GM12878 (cell line): ENCODE data around the gene ING1. TPM values are rescaled to one million over a fixed set of nuclear protein-coding genes. Genes with fewer than 3 reads are reported as not detected.

Experiments
- ASH2L ChIP-seq: fragments of 300-600, 200-600 bp; sonication (generic); IDR thresholded peaks from 2 replicates; pipeline ENCODE4 v1.6.1; 2017; ENCODE audit warnings: low read depth, mild to moderate bottlenecking, borderline replicate concordance
- BCL11A ChIP-seq: IDR thresholded peaks from 2 replicates; pipeline ENCODE4 v1.6.1; 2011; ENCODE audit warnings: low read depth, low read length
- CEBPZ ChIP-seq: fragments of 150-350 bp; IDR thresholded peaks from 2 replicates; pipeline ENCODE4 v1.6.1; 2016; ENCODE audit warnings: low read depth, low read length
- CHD1 ChIP-seq: IDR thresholded peaks from 2 replicates; pipeline ENCODE4 v1.6.1; 2012; ENCODE audit warnings: low read depth, low read length, improper control_type of control experiment
- CHD2 ChIP-seq: IDR thresholded peaks from 2 replicates; pipeline ENCODE4 v1.6.1; 2011; ENCODE audit warnings: low read depth, low read length, improper control_type of control experiment, borderline replicate concordance
- CREM ChIP-seq: IDR thresholded peaks from 2 replicates; pipeline ENCODE4 v1.6.1; 2014; ENCODE audit warnings: antibody characterized with exemption, low read depth
- HDAC2 ChIP-seq: fragments of 200-600 bp; sonication (generic); IDR thresholded peaks from 2 replicates; pipeline ENCODE4 v1.6.1; 2017
- IRF4 ChIP-seq: IDR thresholded peaks from 2 replicates; pipeline ENCODE4 v1.6.1; 2011; ENCODE audit warnings: low read depth, low read length
- KDM1A ChIP-seq: fragments of 200-600 bp; sonication (generic); IDR thresholded peaks from 2 replicates; pipeline ENCODE4 v1.6.1; 2016; ENCODE audit warnings: borderline replicate concordance
- KLF5 ChIP-seq: fragments of 450-650 bp; IDR thresholded peaks from 2 replicates; pipeline ENCODE4 v1.6.1; 2014; ENCODE audit warnings: mild to moderate bottlenecking; ENCODE audit not compliant: partially characterized antibody
- MEF2A ChIP-seq: IDR thresholded peaks from 2 replicates; pipeline ENCODE4 v1.6.1; 2011; ENCODE audit warnings: low read depth, mild to moderate bottlenecking, low read length, moderate library complexity; ENCODE audit not compliant: insufficient read depth
- MTA2 ChIP-seq: fragments of 450-650 bp; IDR thresholded peaks from 2 replicates; pipeline ENCODE4 v1.6.1; 2016; ENCODE audit warnings: low read depth, mild to moderate bottlenecking, moderate library complexity
- MYB ChIP-seq: fragments of 150-350 bp; IDR thresholded peaks from 2 replicates; pipeline ENCODE4 v1.6.1; 2014; ENCODE audit warnings: mild to moderate bottlenecking, low read depth, low read length, borderline replicate concordance
- SRF ChIP-seq, 2 experiments: IDR thresholded peaks; 2 replicates each; pipeline ENCODE4 v1.6.1; 2011; ENCODE audit warnings: low read depth in 2 of 2, low read length in 2 of 2, mild to moderate bottlenecking in 1 of 2, moderate library complexity in 1 of 2
- TCF3 ChIP-seq: IDR thresholded peaks from 2 replicates; pipeline ENCODE4 v1.6.1; 2012; ENCODE audit warnings: low read depth, mild to moderate bottlenecking, low read length, borderline replicate concordance; ENCODE audit not compliant: insufficient read depth
- WRNIP1 ChIP-seq: IDR thresholded peaks from 2 replicates; pipeline ENCODE4 v1.6.1; 2011; ENCODE audit warnings: low read depth, low read length, improper control_type of control experiment, borderline replicate concordance
- ZBED1 ChIP-seq: IDR thresholded peaks from 2 replicates; pipeline ENCODE4 v1.6.1; 2016; ENCODE audit warnings: borderline replicate concordance
- ZBTB40 ChIP-seq: fragments of 450-650 bp; IDR thresholded peaks from 2 replicates; pipeline ENCODE4 v1.6.1; 2016; ENCODE audit warnings: mild to moderate bottlenecking, moderate library complexity, borderline replicate concordance
- ZNF207 ChIP-seq: fragments of 450-650 bp; IDR thresholded peaks from 2 replicates; pipeline ENCODE4 v1.6.1; 2014; ENCODE audit warnings: antibody characterized with exemption, mild to moderate bottlenecking, borderline replicate concordance
- polyA plus RNA-seq, 11 experiments: library from polyadenylated mRNA; depleted of rRNA in 4 of 11; unstranded in 6 of 11; stranded (reverse) in 5 of 11; fragments of >200 nt; fragmentation: Nextera tagmentation in 4 of 11; fragmentation: Illumina TruSeq in 1 of 11; extraction: Ambion mirVana in 4 of 11; extraction: Trizol in 1 of 11; gene quantifications; 1 replicate in 1 of 11; 2 replicates in 10 of 11; pipeline versions ENCODE4 v1.2.1 to v1.2.3, GENCODE V29; 2011 to 2016; ENCODE audit warnings: inconsistent platforms in 2 of 11, missing spikeins in 2 of 11, low read depth in 1 of 11
- total RNA-seq, 4 experiments: library from RNA; depleted of rRNA in 3 of 4; stranded (reverse); fragments of >200 nt in 3 of 4; fragmentation: Illumina TruSeq in 1 of 4; extraction: Trizol in 1 of 4; gene quantifications; 2 replicates each; pipeline versions ENCODE4 v1.2.1 to v1.2.3, GENCODE V29; 2013 to 2021
- TF ChIP-seq, protein P1 (sequence below): IDR thresholded peaks from 2 replicates; pipeline ENCODE4 v1.6.1; 2012; ENCODE audit warnings: low read length, inconsistent platforms

The ING1 gene
- total and polyA plus RNA-seq, 10 of the 15 experiments (the other 5 are each of a cell fraction or from before 2014, with no cell fraction given), result 1.3 to 20.4 (median 13.1) TPM

DNA sequence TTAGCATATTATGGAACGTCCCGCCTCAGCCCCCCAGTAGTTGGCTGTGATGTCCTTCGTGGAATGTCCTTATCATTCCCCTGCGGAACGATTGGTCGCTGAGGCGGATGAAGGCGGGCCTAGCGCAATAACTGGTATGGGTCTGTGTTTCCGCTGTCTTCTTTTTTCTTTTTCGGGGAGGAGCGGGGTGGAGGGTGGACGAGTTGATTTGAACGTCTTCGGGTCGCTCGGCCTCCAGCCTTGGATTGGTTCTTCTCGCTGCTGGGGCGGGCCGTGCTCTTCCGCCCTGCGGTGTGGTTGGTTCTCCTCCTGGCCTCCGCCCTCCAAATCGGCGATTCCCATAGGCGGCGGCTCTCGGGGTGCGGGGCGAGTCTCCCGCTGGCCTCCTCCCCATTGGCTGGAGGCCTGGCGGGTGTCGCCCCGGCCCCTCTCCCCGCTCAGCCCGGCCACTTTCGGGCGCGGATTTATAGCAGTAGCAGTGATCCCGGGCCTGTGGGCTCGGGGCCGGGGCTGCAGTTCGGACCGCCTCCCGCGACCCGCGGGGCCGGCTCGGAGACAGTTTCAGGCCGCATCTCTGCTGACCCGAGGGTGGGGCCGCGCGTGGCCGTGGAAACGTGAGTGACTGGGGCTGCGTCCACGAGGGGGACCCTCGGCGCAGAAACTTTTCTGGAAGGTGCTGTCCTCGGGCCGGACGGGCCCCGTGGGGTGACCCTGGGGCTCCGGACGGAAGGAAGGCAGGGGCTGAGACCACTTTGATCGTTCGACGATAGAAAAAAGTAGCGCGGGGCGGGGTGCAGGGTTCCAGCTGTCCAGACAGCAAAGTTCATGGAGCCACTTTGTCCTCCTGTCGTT is 2.1 kb downstream of the ING1 start (continued):
- TF ChIP-seq CEBPZ (peak; percentile 81), ZBTB40 (peak; percentile 74; the same call in 1 of the 2 replicates), WRNIP1 (no peak; the same call in 1 of the 2 replicates), MEF2A (no peak), HDAC2 (no peak), SRF (IDR thresholded peaks at IDR 0.05; ENCODE audit: low read depth in 2 of 2, low read length in 2 of 2) (peak; percentile 79 to 95), CHD2 (peak; percentile 96), ZBED1 (no peak), BCL11A (no peak), MTA2 (no peak), TCF3 (no peak), MYB (no peak), CREM (peak; percentile 51; the same call in 1 of the 2 replicates), KDM1A (no peak), CHD1 (no peak), IRF4 (no peak), KLF5 (no peak), ZNF207 (peak; percentile 90), ASH2L (no peak)
- TF ChIP-seq, protein P1, sequence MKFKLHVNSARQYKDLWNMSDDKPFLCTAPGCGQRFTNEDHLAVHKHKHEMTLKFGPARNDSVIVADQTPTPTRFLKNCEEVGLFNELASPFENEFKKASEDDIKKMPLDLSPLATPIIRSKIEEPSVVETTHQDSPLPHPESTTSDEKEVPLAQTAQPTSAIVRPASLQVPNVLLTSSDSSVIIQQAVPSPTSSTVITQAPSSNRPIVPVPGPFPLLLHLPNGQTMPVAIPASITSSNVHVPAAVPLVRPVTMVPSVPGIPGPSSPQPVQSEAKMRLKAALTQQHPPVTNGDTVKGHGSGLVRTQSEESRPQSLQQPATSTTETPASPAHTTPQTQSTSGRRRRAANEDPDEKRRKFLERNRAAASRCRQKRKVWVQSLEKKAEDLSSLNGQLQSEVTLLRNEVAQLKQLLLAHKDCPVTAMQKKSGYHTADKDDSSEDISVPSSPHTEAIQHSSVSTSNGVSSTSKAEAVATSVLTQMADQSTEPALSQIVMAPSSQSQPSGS, result no peak
